Activated CD4-positive, CD25-positive, alpha-beta regulatory T cell (primary cell): Measurements from ENCODE around the gene OPTN.
A peak's percentile ranks its signal among the peaks of the same experiment; 100 is the strongest.
"Not testable (repeated sequence)": the region's sequence is repeated elsewhere in the genome, so short reads cannot be mapped to it uniquely, and the experiment has no call there.

ENCODE experiments used
- DNase-seq, 4 experiments: peaks; one replicate each; lab custom pipeline; 2025; lab: John Stamatoyannopoulos, UW

The OPTN gene

GRCh38 chr10:13090289-13090688, 9.7 kb upstream of the OPTN start:
- DNase-seq = no peak

GRCh38 chr10:13091801-13092200, 8.2 kb upstream of the OPTN start:
- DNase-seq = no peak

GRCh38 chr10:13092291-13093102, 7.5 kb upstream of the OPTN start:
- DNase-seq = no peak

GRCh38 chr10:13094082-13094481, 5.9 kb upstream of the OPTN start:
- not testable (repeated sequence) for DNase-seq

- DNase-seq = no peak
Observed at GRCh38 chr10:13095094-13095493, 4.9 kb upstream of the OPTN start.

GRCh38 chr10:13095929-13096328, 4.0 kb upstream of the OPTN start:
- DNase-seq = no peak

- peak in 1 of 4 experiments; percentile 12 for DNase-seq
Observed at GRCh38 chr10:13099144-13099665, 758 bp upstream of the OPTN start.

GRCh38 chr10:13100349-13101294, 659 bp downstream of the OPTN start:
- DNase-seq = peak in 1 of 4 experiments; percentile 21

- DNase-seq = no peak
Observed at GRCh38 chr10:13102002-13102794, 2.2 kb downstream of the OPTN start.

- no peak for DNase-seq
Observed at GRCh38 chr10:13103554-13103953, 3.6 kb downstream of the OPTN start.

GRCh38 chr10:13104697-13105096, 4.7 kb downstream of the OPTN start:
- DNase-seq = no peak

- no peak for DNase-seq
Observed at GRCh38 chr10:13105184-13105583, 5.2 kb downstream of the OPTN start.

- DNase-seq = no peak
Observed at GRCh38 chr10:13106387-13107045, 6.6 kb downstream of the OPTN start.

- DNase-seq = no peak
Observed at GRCh38 chr10:13110908-13111307, 10.9 kb downstream of the OPTN start.

GRCh38 chr10:13113544-13113943, 13.6 kb downstream of the OPTN start:
- no peak for DNase-seq

- DNase-seq = no peak
Observed at GRCh38 chr10:13115832-13116803, 16.2 kb downstream of the OPTN start.

- no peak for DNase-seq
Observed at GRCh38 chr10:13117841-13118783, 18.1 kb downstream of the OPTN start.

- no peak for DNase-seq
Observed at GRCh38 chr10:13118784-13119410, 18.9 kb downstream of the OPTN start.
